ENCODE data around the gene NVL.

Gene NVL

GRCh38 chr1:224192082-224192788 is 137.7 kb downstream of the NVL start:
- DNase-seq: no peak

GRCh38 chr1:224189561-224189960 is 140.4 kb downstream of the NVL start:
- DNase-seq: no peak

GRCh38 chr1:224188286-224188685 is 141.7 kb downstream of the NVL start:
- no peak for DNase-seq

GRCh38 chr1:224185208-224185607 is 144.8 kb downstream of the NVL start:
- DNase-seq: no peak

DNA sequence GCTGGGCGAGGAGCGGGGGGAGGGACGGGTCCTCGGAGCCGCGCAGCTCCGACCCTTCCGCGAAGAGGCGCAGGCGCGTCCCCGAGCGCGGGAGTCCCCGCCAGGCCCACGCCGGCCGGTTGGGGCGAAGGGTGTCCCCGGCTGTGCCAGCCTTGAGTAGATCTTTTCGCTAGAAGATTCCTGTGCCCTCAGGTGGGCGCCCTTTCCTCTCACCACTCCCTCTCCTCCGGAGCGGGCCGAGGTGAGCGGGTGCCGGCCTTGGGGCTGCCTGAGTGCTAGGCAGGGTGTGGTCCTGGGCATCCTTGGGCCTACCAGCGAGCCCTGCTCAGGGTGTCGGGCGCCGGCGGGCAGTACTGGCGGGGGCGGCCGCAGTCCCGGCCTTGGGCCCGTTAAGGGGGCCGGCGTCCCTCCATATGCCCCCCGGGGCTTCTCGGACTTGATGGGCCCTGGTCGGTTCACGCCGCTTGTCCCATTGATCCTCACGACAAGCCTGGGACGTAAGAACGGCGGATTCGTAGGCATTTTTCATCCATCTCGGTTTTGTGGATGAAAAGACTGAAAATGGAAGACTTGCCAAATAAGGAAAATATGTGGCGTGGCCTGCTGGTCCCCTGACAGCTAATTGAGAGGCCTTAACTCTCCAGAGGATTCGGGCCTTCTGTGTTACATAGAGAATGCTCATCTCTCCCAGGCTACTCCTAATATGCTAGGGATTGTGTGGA is 146.2 kb downstream of the NVL start:
- DNase-seq: peak; percentile 57 to 63

DNA sequence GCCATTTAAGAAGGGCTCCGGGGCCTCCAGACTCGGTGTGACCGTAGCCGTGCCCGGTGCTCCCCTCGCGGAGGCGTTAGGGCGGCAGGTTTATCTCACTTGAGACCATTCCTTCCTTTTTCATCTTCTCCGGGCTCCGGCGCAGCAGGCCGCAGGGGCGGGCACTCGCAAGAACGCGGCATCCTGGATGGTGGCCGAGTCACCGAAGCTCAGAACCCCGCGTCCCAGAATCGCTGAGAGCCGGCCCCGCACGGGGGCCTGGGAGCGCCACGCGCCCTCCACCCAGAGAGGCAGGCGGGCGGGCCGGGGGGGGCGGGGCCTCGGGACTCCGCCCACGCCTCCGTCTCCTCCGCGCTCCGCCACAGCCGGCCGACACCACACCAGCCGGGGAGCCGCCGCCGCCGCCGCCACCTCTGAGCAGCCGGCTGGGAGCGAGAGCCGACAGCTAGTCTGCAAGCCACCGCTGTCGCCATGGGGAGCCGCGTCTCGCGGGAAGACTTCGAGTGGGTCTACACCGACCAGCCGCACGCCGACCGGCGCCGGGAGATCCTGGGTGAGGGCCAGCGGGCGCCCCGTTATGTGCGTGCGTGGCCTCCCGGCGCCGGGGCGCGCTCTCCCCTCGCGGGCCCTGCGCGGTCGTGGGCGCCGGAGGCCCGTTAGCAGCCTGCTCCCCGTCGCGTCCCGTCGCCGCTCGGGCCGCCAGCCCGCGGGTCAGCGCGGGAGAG is 146.9 kb downstream of the NVL start, which contains the start of gene DEGS1:
DEGS1 (plus strand) TSS at position 375 of the 725 bp plus-strand sequence; CDS start at position 472, 97 bp downstream.
- peak; percentile 75 to 77 for DNase-seq

GRCh38 chr1:224182057-224182865 is 147.7 kb downstream of the NVL start:
- DNase-seq: peak; percentile 15 to 41

GRCh38 chr1:224181453-224181810 is 148.5 kb downstream of the NVL start:
- no peak for DNase-seq

DNA sequence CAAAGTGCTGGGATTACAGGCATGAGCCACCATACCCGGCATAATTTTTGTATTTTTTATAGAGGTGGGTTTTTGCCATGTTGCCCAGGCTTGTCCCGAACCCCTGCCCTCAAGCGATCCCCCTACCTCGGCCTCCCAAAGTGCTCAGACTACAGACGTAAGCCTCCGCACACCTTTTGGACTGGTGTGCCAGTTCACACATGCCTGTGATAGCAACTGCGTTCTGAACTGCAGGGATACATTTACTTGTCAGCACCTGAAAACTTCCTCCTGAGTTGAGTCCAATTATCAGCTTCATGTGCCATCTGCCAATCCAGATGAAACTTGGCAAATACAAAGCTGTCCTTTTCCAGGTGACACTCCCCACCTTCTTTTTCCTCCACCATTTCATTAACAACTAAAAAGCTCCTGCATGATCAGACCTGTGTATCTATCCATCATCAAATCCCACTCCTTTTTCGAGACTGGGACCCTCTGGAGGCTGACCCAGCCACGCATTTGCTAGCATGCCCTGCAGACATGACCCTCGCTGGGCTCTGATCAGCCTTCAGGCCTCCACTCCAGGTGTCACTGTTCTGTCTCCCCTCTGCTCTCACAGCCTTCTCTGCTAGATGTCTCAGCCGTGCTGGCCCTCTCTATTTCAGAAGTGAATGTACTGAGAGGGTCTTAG is 149.1 kb downstream of the NVL start:
- no peak for DNase-seq

DNA sequence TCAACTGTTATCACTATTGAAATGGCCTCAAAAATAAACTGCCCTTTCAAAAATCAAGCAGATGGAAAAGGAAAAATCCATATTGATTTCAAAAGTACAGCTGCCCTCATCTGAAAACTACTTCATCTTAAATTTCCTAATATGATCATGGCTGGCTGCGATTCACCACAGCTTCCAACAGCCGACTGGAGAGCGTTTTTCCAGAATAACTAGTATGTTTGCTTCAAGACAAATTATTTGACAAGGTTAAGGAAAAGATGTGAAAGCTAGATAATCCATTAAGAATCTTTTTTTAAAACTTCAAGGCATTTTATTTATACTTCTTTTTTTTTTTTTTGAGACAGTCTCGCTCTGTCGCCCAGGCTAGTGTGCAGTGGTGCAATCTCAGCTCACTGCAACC is 151.1 kb downstream of the NVL start:
- DNase-seq: no peak

DNA sequence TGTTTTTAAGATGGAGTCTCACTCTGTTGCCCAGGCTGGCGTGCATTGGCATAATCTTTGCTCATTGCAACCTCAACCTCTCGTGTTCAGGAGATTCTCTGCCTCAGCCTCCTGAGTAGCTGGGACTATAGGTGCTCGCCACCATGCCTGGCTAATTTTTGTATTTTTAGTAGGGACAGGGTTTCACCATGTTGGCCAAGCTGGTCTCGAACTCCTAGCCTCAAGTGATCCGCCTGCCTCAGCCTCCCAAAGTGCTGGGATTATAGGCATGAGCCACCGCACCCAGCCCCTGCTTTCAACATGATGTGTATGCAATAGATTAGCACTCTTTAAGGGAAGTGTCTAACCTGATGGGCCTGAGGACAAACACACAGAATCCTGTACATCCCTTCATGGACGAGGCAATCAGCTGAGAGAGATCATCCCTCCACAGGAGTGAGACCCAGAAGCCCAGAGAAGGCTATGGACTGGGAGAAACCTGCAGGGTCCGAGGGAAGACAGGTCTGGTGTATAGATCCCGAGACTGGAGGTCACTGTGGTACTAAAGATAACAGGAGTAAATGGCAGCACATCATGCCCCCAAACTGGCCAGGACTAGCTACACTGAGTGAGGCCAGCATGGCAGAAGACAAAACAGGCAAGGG is 152.5 kb downstream of the NVL start:
- DNase-seq: no peak
